OCI-LY7 (cell line): ENCODE measurements around the gene NPHP3.

Source experiments
- EZH2phosphoT487 ChIP-seq: fragments of 200-600 bp; sonication (generic); IDR thresholded peaks from 2 replicates; pipeline ENCODE4 v1.6.1; 2018; ENCODE audit warnings: low read depth, borderline replicate concordance, mild to moderate bottlenecking, mixed run types, antibody characterized with exemption, low read length, moderate library complexity, mixed read lengths
- TF ChIP-seq, protein P1 (sequence below): fragments of 200-600 bp; sonication (generic); conservative IDR thresholded peaks from 2 replicates; pipeline ENCODE4 v1.5.1; 2014; ENCODE audit warnings: mild to moderate bottlenecking, antibody characterized with exemption, low read length, moderate library complexity, mixed read lengths

GRCh38 chr3:132720228-132720627 is 2.0 kb downstream of the NPHP3 start:
- TF ChIP-seq, protein P1, sequence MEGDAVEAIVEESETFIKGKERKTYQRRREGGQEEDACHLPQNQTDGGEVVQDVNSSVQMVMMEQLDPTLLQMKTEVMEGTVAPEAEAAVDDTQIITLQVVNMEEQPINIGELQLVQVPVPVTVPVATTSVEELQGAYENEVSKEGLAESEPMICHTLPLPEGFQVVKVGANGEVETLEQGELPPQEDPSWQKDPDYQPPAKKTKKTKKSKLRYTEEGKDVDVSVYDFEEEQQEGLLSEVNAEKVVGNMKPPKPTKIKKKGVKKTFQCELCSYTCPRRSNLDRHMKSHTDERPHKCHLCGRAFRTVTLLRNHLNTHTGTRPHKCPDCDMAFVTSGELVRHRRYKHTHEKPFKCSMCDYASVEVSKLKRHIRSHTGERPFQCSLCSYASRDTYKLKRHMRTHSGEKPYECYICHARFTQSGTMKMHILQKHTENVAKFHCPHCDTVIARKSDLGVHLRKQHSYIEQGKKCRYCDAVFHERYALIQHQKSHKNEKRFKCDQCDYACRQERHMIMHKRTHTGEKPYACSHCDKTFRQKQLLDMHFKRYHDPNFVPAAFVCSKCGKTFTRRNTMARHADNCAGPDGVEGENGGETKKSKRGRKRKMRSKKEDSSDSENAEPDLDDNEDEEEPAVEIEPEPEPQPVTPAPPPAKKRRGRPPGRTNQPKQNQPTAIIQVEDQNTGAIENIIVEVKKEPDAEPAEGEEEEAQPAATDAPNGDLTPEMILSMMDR: no peak
- TF ChIP-seq EZH2phosphoT487: no peak
